ENCODE results near the gene BUD23.

The BUD23 gene

GRCh38 chr7:73742753-73743641, 59.6 kb downstream of the BUD23 start:
- no peak for DNase-seq

GRCh38 chr7:73746378-73746777, 63.0 kb downstream of the BUD23 start:
- DNase-seq, result no peak

All from stimulated activated CD8-positive, alpha-beta memory T cell treated with anti-CD3 and anti-CD28 coated beads, Interleukin-4, amount 100 ng/mL, for 48 hours (primary cell).